ENCODE results near the gene SCART1.
"Not testable (repeated sequence)": the region's sequence is repeated elsewhere in the genome, so short reads cannot be mapped to it uniquely, and the experiment has no call there.

SCART1 gene

GRCh38 chr10:133453516-133454203 lies at the start of gene SCART1:
Gene SCART1, plus strand, starts transcription at chr10:133453945. Its CDS starts 53 bp downstream, at chr10:133453998.
- no peak for DNase-seq

- DNase-seq: no peak
These were observed 48.5 kb upstream of the SCART1 start for GRCh38 chr10:133405272-133405671.

- DNase-seq: no peak
These were observed 47.8 kb upstream of the SCART1 start for GRCh38 chr10:133405844-133406527.

- DNase-seq: no peak
These were observed 42.0 kb upstream of the SCART1 start for GRCh38 chr10:133411523-133412380.

- no peak for DNase-seq
These were observed 41.4 kb upstream of the SCART1 start for GRCh38 chr10:133412381-133412711.

GRCh38 chr10:133414401-133414800 lies 39.3 kb upstream of the SCART1 start:
- not testable (repeated sequence) for DNase-seq

GRCh38 chr10:133415752-133416151 lies 38.0 kb upstream of the SCART1 start:
- no peak for DNase-seq

- DNase-seq: no peak
These were observed 35.3 kb upstream of the SCART1 start for GRCh38 chr10:133418289-133418993.

- no peak for DNase-seq
These were observed 34.4 kb upstream of the SCART1 start for GRCh38 chr10:133419211-133419950.

- no peak for DNase-seq
These were observed 33.7 kb upstream of the SCART1 start for GRCh38 chr10:133420028-133420427.

GRCh38 chr10:133420579-133420978 lies 33.2 kb upstream of the SCART1 start:
- DNase-seq: no peak

GRCh38 chr10:133421336-133422222 lies 32.2 kb upstream of the SCART1 start:
- DNase-seq: no peak

GRCh38 chr10:133422223-133422806 lies 31.4 kb upstream of the SCART1 start:
- no peak for DNase-seq

- no peak for DNase-seq
These were observed 30.7 kb upstream of the SCART1 start for GRCh38 chr10:133422807-133423771.

- DNase-seq: not testable (repeated sequence)
These were observed 29.6 kb upstream of the SCART1 start for GRCh38 chr10:133424102-133424501.

- not testable (repeated sequence) for DNase-seq
These were observed 29.1 kb upstream of the SCART1 start, which contains the start of gene SPRN for GRCh38 chr10:133424601-133425000. Gene SPRN, minus strand, starts transcription at chr10:133424625. Its CDS starts 944 bp downstream, at chr10:133423681.

GRCh38 chr10:133429571-133429970 lies 24.2 kb upstream of the SCART1 start:
- not testable (repeated sequence) for DNase-seq

Measured in anterior cingulate cortex (tissue), 58 donors.